A673 (cell line): ENCODE data around the gene ZP2. TPM values are rescaled to one million over a fixed set of nuclear protein-coding genes. Genes with fewer than 3 reads are reported as not detected.

Experiments used
- BruUV-seq: library from RNA; stranded (reverse); fragments of 400-500 nt; replicated peaks from 2 replicates; lab custom pipeline; 2021; lab: Mats Ljungman, UMichigan
- CTCF ChIA-PET: fragments of 300-600 bp; sonication (Branson Sonifier 250); formaldehyde crosslinking; loops from one replicate; lab custom pipeline; 2022; ENCODE audit warnings: antibody characterized with exemption; lab: Charles Lee
- POLR2A ChIA-PET: fragments of 300-600 bp; sonication (Branson Sonifier 250); formaldehyde crosslinking; loops from one replicate; lab custom pipeline; 2022; ENCODE audit warnings: antibody characterized with exemption; ENCODE audit not compliant: low non-redundant PET; lab: Charles Lee
- DNase-seq: peaks from one replicate; pipeline ENCODE4 v3.0.0-alpha.2; 2015; ENCODE audit warnings: low spot score
- H3K27ac ChIP-seq: fragments of 200-600 bp; sonication (generic); 2 replicates; pipeline ENCODE4 v1.5.1; 2016; ENCODE audit warnings: mixed run types, low read depth, mild to moderate bottlenecking, mixed read lengths, antibody characterized with exemption, low read length; ENCODE audit not compliant: poor library complexity, severe bottlenecking
- H3K27me3 ChIP-seq: fragments of 200-600 bp; sonication (generic); replicated peaks from 2 replicates; pipeline ENCODE4 v1.6.1; 2017; ENCODE audit warnings: mixed run types, low read depth, mild to moderate bottlenecking, mixed read lengths, antibody characterized with exemption, low read length; ENCODE audit not compliant: insufficient read depth, poor library complexity
- H3K36me3 ChIP-seq: fragments of 200-600 bp; sonication (generic); 2 replicates; pipeline ENCODE4 v1.6.1; 2016; ENCODE audit warnings: mixed run types, mild to moderate bottlenecking, mixed read lengths, antibody characterized with exemption, low read length; ENCODE audit not compliant: insufficient read depth, poor library complexity, severe bottlenecking
- H3K4me1 ChIP-seq: fragments of 200-600 bp; sonication (generic); 2 replicates; pipeline ENCODE4 v1.6.1; 2017; ENCODE audit warnings: mixed run types, mild to moderate bottlenecking, mixed read lengths, antibody characterized with exemption, low read length; ENCODE audit not compliant: insufficient read depth, poor library complexity, severe bottlenecking
- H3K4me3 ChIP-seq: fragments of 200-600 bp; sonication (generic); 2 replicates; pipeline ENCODE4 v1.5.1; 2016; ENCODE audit warnings: low read depth, mixed run types, mild to moderate bottlenecking, mixed read lengths, low read length; ENCODE audit not compliant: poor library complexity, severe bottlenecking
- H3K9me3 ChIP-seq: fragments of 200-600 bp; sonication (generic); 2 replicates; pipeline ENCODE4 v1.6.1; 2016; ENCODE audit warnings: mixed run types, low read depth, mild to moderate bottlenecking, mixed read lengths, antibody characterized with exemption, low read length; ENCODE audit not compliant: poor library complexity, severe bottlenecking
- EZH2 ChIP-seq: fragments of 200-600 bp; sonication (generic); IDR thresholded peaks from 2 replicates; pipeline ENCODE4 v1.6.1; 2017; ENCODE audit warnings: borderline replicate concordance, low read depth, mild to moderate bottlenecking, mixed read lengths, antibody characterized with exemption, low read length; ENCODE audit not compliant: poor library complexity, severe bottlenecking
- intact Hi-C: fragments of 100-400 bp; cut with micrococcal nuclease; formaldehyde crosslinking; loops from one replicate; pipeline ENCODE4 v1.10.0; 2022; ENCODE audit not compliant: unreplicated experiment
- total RNA-seq: library from RNA; stranded (reverse); gene quantifications from 2 replicates; pipeline ENCODE4 v1.2.3, GENCODE V29; 2021
- TF ChIP-seq, protein P1 (sequence below): fragments of 300-800, 200-600 bp; sonication (generic); conservative IDR thresholded peaks from 2 replicates; pipeline ENCODE4 v1.5.1; 2017; ENCODE audit warnings: low read depth, mild to moderate bottlenecking, antibody characterized with exemption, low read length, moderate library complexity, mixed read lengths

ZP2 gene
- total RNA-seq, 1 experiment from 2014 or later = not detected

GRCh38 chr16:21185659-21186325 lies 25.6 kb downstream of the ZP2 start:
- Histone ChIP-seq H3K4me3 (no peak overlapping the region), H3K36me3 (no peaks in the 10 kb centered on the region), H3K27me3 (no peaks in the 10 kb centered on the region), H3K9me3 (no peaks in the 10 kb centered on the region), H3K4me1 (no peaks in the 10 kb centered on the region), H3K27ac (no peak overlapping the region)
- CTCF ChIA-PET = interaction anchor here (1.6 kb wide), 1 partner anchor 115 kb away, joined by 7 read pairs; no protein-coding TSS in a partner anchor
- intact Hi-C loops = loop anchor here (5.0 kb wide), 1 partner anchor 97 kb away; no protein-coding TSS in a partner anchor
- POLR2A ChIA-PET = no interaction called here
- no peak for TF ChIP-seq EZH2
- TF ChIP-seq, protein P1, sequence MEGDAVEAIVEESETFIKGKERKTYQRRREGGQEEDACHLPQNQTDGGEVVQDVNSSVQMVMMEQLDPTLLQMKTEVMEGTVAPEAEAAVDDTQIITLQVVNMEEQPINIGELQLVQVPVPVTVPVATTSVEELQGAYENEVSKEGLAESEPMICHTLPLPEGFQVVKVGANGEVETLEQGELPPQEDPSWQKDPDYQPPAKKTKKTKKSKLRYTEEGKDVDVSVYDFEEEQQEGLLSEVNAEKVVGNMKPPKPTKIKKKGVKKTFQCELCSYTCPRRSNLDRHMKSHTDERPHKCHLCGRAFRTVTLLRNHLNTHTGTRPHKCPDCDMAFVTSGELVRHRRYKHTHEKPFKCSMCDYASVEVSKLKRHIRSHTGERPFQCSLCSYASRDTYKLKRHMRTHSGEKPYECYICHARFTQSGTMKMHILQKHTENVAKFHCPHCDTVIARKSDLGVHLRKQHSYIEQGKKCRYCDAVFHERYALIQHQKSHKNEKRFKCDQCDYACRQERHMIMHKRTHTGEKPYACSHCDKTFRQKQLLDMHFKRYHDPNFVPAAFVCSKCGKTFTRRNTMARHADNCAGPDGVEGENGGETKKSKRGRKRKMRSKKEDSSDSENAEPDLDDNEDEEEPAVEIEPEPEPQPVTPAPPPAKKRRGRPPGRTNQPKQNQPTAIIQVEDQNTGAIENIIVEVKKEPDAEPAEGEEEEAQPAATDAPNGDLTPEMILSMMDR = no peak
- no peak for DNase-seq
- BruUV-seq = no TSS peak

- no TSS peak for BruUV-seq
- H3K36me3 ChIP-seq = no peaks in the 10 kb centered on the region
- no peak overlapping the region for H3K4me3 ChIP-seq
- DNase-seq = no peak
- H3K4me1 ChIP-seq = no peaks in the 10 kb centered on the region
- no peak for TF ChIP-seq EZH2
- TF ChIP-seq, protein P1 = no peak
- no peaks in the 10 kb centered on the region for H3K27me3 ChIP-seq
- no peak overlapping the region for H3K27ac ChIP-seq
- CTCF ChIA-PET = no interaction called here
- POLR2A ChIA-PET = no interaction called here
- intact Hi-C loops = loop anchor here (5.0 kb wide), 1 partner anchor 97 kb away; no protein-coding TSS in a partner anchor
- no peaks in the 10 kb centered on the region for H3K9me3 ChIP-seq
Measured at GRCh38 chr16:21184834-21185233, 26.5 kb downstream of the ZP2 start.

GRCh38 chr16:21183995-21184394 lies 27.4 kb downstream of the ZP2 start:
- Histone ChIP-seq H3K27ac (no peak overlapping the region), H3K36me3 (no peaks in the 10 kb centered on the region), H3K4me3 (no peak overlapping the region), H3K27me3 (no peaks in the 10 kb centered on the region), H3K9me3 (no peaks in the 10 kb centered on the region), H3K4me1 (no peaks in the 10 kb centered on the region)
- DNase-seq = no peak
- POLR2A ChIA-PET = no interaction called here
- CTCF ChIA-PET = no interaction called here
- no TSS peak for BruUV-seq
- TF ChIP-seq, protein P1 = no peak
- no peak for TF ChIP-seq EZH2
- intact Hi-C loops = no loop called here
